SK-N-DZ (cell line): ENCODE results near the gene HAUS6.
"Not testable (repeated sequence)": the region's sequence is repeated elsewhere in the genome, so short reads cannot be mapped to it uniquely, and the experiment has no call there.

Source experiments
- DNase-seq: peaks from one replicate; pipeline ENCODE4 v3.0.0-alpha.2; 2015; ENCODE audit warnings: low spot score
- small RNA-seq, 2 experiments: library from RNA; depleted of rRNA; stranded (forward); fragments of <200 nt; gene quantifications; one replicate each; pipeline ENCODE3, GENCODE V24; 2014

HAUS6 gene

DNA sequence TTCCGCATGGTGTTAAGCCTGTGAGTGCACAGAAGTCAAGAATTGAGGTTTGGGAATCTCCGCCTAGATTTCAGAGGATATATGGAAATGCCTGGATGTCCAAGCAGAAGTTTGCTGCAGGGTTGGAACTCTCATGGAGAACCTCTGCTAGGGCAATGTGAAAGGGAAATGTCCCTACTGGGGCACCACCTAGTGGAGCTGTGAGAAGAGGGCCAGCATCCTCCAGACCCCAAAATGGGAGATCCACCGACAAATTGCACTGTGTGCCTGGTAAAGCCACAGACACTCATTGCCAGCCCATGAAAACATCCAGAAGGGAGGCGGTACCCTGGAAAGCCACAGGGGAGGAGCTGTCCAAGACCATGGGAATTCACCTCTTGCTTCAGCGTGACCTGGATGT is 66.1 kb downstream of the HAUS6 start:
- no peak for DNase-seq

DNA sequence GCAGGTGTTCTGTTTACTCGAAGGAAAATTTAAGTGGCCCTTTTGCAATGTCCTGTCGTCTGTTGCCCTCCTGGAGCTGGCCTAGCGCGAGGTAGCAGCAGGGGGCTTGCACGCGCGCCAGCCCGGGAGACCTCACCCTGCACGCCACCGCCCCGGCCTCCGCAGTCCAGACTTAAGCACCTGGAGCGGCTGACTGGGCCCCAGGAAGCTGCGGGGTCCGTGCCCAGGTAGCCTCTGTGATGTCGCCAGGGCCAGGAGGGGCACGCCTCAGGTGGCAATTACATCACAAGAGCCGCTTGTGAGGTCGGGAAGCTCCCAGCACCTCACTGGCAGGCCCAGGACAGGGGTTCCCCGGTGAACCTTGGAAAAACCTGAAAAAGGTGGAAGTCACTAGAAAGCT is 69.7 kb downstream of the HAUS6 start, which contains the start of gene SAXO1:
Gene SAXO1 (minus strand): TSS at position 195 of the 400 bp plus-strand sequence. CDS start 301 bp downstream, outside the sequence.
- DNase-seq: no peak

DNA sequence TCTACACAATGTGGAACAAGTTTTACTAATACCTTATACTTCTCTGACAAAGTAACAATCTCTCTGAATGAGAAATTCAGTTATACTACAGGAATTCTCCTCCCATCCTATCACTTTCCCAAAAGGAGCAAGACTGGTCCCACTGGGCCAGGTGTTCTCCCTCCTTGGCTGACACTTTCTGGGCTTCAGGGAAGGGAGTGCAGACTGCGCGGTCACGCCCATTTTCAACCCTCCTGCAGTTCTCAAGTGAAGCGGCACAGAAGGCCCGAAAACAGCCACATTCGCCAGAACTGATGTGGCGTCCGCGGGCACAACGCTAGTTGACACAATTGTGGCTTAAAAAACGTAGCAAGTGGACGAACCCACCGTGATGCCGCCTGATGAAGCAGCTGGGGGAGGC is 70.3 kb downstream of the HAUS6 start:
- DNase-seq: no peak

DNA sequence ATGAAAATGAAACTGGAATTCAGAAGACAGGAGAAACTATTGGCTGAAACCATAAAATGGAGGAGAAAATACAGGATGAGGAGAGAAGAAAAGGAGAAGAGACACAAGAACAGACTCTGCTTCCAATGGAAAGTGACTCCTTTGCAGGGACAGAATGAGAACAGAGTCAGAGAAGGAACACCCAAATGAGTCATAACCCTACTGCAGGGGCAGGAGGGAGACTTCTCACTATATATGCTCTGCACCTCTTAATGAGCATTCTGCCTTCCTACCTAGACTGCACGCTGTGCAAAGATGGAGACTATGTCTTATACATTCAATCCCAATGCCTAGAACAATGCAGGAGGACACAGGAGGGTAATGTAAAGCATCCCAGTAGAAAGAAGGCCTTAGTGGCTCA is 71.8 kb downstream of the HAUS6 start:
- no peak for DNase-seq

DNA sequence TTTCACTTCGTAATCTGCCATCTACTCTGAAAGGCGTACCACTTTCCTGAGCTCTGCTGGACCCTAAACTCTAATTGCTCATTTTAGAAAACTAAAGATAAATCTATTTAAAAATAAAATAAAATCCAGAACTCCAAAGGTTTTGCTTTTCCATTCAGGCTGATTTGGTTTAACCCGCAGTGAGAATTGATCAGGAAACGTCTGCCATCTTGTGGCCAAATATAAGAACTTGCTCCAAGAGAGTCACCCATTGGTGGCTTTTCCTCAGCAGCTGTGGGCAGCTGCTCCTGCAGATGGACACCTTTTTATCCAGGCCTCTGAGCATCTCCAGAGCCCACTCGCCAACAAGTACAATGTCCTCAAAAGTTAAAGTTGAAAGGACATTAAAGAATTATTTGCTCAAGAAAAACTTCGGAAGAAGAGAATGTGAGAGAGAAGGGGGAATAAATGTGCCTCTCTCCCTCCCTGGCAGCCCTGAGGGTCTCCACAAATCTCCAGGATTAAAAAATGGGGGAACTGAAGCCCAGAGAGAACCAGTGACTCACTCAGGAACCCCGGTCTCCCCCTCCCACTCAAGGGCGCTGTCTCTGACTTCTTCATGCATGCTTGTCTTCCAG is 73.8 kb downstream of the HAUS6 start:
- peak; percentile 53 for DNase-seq

DNA sequence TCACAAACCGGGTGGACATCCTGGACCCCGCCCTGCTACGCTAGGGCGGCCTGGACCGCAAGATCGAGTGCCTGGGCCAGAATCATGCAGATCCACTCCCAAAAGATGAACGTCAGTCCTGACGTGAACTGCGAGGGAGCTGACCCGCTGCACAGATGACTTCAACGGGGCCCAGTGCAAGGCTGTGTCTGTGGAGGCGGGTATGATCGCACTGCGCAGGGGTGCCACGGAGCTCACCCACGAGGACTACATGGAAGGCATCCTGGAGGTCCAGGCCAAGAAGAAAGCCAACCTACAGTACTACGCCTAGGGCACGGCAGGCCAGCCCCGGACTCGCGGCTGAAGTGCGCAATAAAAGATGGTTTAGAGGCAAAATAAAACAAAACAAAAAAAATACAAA is 74.9 kb downstream of the HAUS6 start:
- no peak for DNase-seq

DNA sequence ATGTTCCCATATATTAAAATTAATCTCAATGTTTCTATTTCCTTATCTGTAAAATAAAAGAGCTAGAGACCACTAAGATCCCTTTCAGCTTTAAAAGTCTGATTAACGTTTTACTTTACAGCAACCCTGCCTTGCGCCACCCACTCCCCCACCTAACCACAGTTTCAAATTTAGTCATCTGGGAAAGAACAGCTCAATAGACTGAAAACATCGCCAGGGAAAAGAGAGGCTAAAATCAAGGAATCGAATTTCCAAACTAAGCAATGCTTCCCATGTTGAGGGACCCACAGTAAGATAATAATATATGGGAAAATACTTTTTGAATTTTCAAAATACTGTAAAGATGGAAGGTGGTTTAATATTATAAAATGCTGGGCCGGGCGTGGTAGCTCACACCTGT is 76.3 kb downstream of the HAUS6 start:
- DNase-seq: no peak

DNA sequence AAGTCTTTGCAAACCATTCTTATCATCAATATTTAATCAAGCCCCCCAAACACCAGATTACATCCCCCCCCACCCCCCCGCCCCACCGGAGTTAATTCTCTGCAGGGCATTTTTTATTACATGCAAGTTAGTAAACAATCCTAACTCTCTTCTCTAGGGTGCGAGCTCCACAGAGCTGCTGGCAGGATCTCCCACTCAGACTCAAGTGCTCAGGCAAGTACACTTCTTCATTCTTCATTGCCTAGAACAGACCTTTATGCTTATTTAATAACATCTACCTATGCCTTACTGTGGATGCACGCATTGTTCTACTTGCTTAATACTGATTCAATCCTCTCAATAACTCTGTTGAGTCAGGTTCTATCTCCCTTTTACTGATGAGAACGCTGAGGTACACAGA is 79.6 kb downstream of the HAUS6 start:
- DNase-seq: no peak

DNA sequence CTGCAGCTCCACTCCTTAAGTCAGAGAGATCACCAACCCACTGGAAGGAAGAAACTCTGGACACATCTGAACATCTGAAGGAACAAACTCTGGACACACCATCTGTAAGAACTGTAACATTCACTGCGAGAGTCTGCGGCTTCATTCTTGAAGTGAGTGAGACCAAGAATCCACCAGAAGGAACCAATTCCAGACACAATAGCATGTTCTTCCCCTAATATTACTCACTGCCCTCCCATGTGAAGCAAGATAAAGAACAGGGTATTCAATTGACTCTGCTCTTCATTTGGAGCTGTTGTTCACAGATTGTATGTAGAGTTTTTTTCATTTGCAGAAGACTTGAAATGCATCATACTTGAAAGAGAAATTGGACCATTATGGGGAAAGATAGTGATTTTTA is 80.5 kb downstream of the HAUS6 start:
- DNase-seq: no peak

DNA sequence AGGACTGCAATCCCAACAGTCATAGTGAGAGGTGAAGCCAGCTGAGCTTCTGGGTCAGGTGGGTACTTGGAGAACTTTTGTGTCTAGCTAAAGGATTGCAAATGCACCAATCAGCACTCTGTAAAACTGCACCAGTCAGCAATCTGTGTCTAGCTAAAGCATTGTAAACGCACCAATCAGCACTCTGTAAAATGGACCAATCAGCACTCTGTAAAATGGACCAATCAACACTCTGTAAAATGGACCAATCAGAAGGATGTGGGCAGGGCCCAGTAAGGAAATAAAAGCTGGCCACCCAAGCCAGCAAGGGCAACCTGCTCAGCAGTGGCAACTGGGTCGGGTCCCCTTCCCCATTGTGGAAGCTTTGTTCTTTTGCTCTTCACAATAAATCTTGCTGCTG is 81.1 kb downstream of the HAUS6 start:
- not testable (repeated sequence) for DNase-seq

DNA sequence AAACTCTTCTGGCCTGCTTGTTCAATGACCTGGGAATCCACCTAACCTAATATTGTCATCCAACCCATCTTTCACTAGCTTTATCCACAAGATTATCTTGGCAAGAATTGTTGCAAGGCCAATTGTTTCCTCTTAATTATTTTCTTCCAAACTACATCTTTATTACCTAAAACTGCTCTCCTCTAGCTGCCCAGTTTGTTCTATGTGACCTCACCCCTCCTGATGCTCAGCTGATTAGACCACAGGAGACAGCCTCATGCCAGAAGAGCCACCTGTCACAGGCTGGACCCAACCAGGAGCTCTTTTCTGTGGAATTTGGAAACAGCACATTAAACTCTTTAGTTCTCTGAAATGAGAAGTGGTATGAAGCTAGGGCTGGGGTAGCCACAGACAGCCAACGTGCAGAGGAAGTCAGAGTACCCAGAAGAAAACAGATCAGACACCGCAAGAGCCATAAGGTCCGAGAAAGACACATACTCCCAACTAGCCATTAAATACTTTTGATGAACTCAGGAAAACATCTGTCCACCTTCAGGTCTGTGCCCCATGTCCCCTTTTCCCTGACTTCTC is 81.7 kb downstream of the HAUS6 start:
- DNase-seq: no peak

DNA sequence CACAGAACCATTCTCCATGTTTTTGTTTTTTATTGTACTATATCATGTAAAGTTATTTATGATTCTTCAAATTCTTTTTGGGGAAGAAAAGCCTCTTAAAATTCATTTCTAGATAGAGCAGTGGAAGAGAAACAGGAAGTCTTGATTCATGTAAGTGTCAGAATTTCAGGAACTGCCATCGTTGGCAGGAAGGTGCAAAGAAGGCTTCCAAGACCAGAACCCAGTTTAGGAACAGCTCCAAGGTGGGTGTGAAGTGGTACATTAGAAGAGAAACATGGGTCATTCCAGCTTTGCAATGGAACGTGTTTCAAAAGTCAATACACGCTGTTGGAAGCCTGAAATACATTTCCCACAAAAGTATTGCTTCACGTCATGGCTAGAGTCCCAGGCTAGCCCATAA is 84.5 kb downstream of the HAUS6 start:
- DNase-seq: no peak

DNA sequence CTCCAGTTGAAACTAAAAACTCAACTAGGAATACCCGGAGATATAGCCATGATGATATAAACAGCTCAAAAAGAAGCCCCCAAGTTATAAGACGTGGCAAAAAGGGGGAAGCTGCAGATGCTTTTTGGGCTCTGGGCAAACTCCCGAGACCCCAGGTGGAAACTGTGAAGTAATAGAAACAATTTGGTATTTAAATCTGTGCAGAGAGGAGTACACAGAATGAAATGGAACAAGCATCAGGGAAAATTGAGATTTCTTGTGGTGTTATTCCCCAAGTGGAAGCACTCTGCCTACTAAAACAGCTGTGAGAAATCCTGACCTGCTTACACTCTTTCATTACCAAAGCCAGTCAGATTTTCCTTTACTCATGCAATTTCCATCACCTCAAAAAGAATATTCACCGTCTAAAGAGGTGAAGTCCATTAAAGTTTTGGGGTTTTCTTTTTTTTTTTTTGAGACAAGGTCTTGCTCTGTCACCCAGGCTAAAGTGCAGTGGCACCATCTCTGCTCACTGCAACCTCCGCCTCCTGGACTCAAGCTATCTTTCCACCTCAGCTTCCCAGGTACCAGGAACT is 93.2 kb downstream of the HAUS6 start:
- DNase-seq: no peak

Small RNA genes within 50 kb of the gene (small RNA-seq; reads per million reads assigned to genes)
- gene RF00019 (0 reads per million in 2 experiments), gene RNU6-264P (0 reads per million in 2 experiments), gene SCARNA8 (12.6 to 23.7 reads per million in 2 experiments)
